ENCODE data around the gene SEMA6D. TPM values are rescaled to one million over a fixed set of nuclear protein-coding genes. Genes with fewer than 3 reads are reported as not detected.

The SEMA6D gene
- total and polyA plus RNA-seq, 2 donors: 2.5 to 35.6 TPM

DNA sequence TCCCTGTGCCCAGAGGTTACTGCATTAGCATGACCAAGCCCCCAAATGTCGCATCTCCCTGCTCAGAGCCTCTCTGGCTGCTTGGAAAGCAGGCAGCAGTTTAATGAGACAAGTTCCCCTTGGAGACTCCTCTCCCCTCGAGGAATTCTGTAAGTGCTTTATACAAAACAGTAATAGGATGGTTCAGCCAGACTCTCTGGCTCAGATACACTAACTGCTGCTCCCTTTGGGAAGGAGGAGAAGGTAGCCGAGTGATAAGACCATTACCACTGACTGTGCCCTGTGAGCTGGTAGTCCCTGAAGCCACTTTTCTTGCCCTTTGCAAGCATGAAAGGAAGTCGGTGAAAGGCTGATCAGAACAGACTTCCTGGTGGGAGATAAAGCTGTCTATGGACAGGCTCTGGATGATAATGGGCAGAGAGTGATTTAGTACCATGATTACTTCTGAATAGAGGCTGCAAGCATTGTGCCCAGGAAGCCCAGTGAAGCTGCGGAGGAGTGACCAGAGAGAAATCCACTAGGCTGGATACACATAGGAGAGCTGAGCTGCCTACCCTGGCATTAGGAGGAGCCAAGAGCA, 100.8 kb downstream of the SEMA6D start:
- no peak overlapping the region for H3K27ac ChIP-seq (ENCODE audit: low read depth)
- no peak overlapping the region for H3K4me3 ChIP-seq (ENCODE audit: low read depth, low read length)
- H3K4me1 ChIP-seq (ENCODE audit: insufficient read depth): no peaks in the 10 kb centered on the region
- no peak for DNase-seq (ENCODE audit: extremely low spot score)
- H3K36me3 ChIP-seq (ENCODE audit: insufficient read depth): no peaks in the 10 kb centered on the region
- WGBS: 74% methylated on average over 5 of the region's 5 CpGs

DNA sequence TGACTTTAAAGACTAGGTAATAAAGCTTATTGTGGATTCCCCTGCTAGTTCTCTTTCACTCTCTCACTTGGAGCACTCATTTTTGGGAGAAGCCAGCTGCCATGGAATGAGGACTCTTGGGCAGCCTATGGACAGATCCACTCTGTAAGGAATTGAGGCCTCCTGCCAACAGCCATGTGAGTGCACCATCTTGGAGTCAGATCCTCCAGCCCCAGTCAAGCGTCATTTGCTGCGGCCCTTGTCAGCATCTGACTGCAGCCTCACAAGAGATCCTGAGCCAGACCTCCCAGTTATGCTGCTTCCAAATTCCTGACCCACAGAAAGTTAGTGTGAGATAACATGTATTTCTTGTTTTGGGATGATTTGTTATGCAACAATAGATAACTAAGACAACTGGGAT, 101.9 kb downstream of the SEMA6D start:
- no peak for DNase-seq (ENCODE audit: extremely low spot score)

DNA sequence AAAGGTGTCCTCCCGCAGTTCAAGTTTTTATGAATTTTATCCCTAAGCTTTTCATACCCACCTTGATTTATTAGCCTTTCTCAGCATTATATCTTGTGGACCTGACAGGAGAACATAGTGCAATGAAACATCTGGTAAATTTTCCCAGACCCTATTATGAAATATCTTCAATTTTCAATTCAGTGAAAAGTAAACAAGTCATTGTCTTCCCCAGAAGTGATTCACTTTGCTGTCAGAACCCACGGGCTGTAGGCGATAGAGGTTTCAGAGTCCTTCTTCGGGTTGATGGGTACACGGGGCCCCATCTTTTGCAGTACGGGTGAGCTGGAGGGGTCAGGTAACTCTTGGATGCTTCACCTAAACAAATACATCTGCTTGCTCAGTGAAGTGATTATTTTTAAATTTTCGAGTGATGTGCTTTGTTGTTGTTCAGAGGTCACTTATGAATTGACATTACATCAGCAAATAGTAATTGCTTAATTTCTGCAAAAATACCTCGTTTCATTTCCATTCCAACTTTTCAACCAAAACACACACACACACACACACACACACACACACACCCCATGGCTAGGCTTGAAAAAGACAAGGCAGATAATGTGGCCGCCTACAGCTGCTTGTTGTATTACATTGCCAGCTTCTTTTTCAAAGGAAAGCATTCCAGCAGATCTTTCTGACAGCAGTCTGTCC, 102.9 kb downstream of the SEMA6D start:
- Histone ChIP-seq H3K27ac (ENCODE audit: low read depth) (no peak overlapping the region), H3K4me3 (ENCODE audit: low read depth, low read length) (no peak overlapping the region), H3K4me1 (ENCODE audit: insufficient read depth) (no peaks in the 10 kb centered on the region), H3K36me3 (ENCODE audit: insufficient read depth) (no peaks in the 10 kb centered on the region)
- 57% methylated on average over 9 of the region's 9 CpGs for WGBS
- DNase-seq (ENCODE audit: extremely low spot score): no peak

More for the DNA sequence above, 101.9 kb downstream of the SEMA6D start:
- Histone ChIP-seq H3K4me1 (ENCODE audit: insufficient read depth) (no peaks in the 10 kb centered on the region), H3K27ac (ENCODE audit: low read depth) (no peak overlapping the region), H3K36me3 (ENCODE audit: insufficient read depth) (no peaks in the 10 kb centered on the region), H3K4me3 (ENCODE audit: low read depth, low read length) (no peak overlapping the region)
- 83% methylated on average over 2 of the region's 2 CpGs for WGBS

DNA sequence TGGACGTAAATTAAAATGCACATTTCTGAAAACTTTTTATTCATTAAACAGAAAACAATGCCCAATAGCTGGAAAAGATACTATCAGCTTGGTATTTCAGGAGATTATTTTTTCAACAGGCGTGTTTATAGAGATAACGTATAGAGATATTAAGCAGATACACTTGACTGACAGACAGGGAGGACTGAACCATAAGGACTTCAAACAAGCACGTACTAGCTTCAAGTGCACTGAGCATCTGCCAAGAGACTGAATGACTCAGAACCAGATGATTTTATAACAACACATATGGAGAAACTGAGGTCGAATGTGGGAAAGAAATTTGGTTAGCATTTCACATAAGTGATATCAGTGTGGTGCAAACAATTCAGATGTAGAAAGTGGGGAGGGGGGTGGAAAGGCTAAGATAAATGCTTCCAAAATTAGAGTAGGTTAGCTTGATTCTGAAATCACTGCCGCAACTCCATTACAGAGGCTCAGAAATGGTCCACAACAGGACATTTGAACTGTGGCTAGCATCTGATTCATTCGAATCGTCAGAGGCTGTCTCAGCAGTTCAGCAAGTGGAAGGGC, 103.5 kb downstream of the SEMA6D start:
- Histone ChIP-seq H3K4me1 (ENCODE audit: insufficient read depth) (no peaks in the 10 kb centered on the region), H3K4me3 (ENCODE audit: low read depth, low read length) (no peak overlapping the region), H3K27ac (ENCODE audit: low read depth) (no peak overlapping the region), H3K36me3 (ENCODE audit: insufficient read depth) (no peaks in the 10 kb centered on the region)
- WGBS: 48% methylated on average over 8 of the region's 8 CpGs
- no peak for DNase-seq (ENCODE audit: extremely low spot score)

DNA sequence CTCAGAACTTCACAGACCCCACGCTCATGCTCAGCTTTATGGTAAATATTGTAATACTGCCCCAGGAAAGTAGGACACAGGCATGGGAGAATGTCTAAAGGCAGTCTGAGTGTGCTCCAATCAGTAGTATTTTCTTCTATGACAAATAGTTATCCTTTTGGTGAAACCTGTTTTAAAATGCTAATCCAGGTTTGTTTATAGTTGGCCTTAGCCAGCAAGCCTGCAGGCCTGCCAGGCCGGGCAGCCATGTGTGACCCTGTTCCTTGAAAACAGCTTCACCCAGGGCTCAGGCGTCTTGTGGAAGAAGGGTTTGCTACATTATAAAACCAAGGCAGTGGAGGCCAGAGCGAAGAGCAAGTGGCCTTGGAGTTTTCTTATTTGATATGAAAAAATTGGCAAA, 104.7 kb downstream of the SEMA6D start:
- Histone ChIP-seq H3K4me3 (ENCODE audit: low read depth, low read length) (no peak overlapping the region), H3K27ac (ENCODE audit: low read depth) (no peak overlapping the region), H3K36me3 (ENCODE audit: insufficient read depth) (no peaks in the 10 kb centered on the region), H3K4me1 (ENCODE audit: insufficient read depth) (no peaks in the 10 kb centered on the region)
- 62% methylated on average over 4 of the region's 4 CpGs for WGBS
- DNase-seq (ENCODE audit: extremely low spot score): no peak

Measured in urinary bladder (tissue), 4 donors.